OCI-M1 (cell line): Measurements from ENCODE around the gene E2F7.
A peak's percentile ranks its signal among the peaks of the same experiment; 100 is the strongest.

Source experiments
- DNase-seq: peaks from one replicate; lab custom pipeline; 2025; lab: John Stamatoyannopoulos, UW

Gene E2F7

GRCh38 chr12:77062846-77063461 is 2.4 kb downstream of the E2F7 start:
- peak; percentile 80 for DNase-seq

GRCh38 chr12:77062396-77062795 is 3.0 kb downstream of the E2F7 start:
- no peak for DNase-seq

GRCh38 chr12:77060883-77061240 is 4.5 kb downstream of the E2F7 start:
- no peak for DNase-seq

GRCh38 chr12:77060136-77060882 is 5.1 kb downstream of the E2F7 start:
- peak; percentile 54 for DNase-seq

- no peak for DNase-seq
These were observed 6.6 kb downstream of the E2F7 start for GRCh38 chr12:77058740-77059139.

GRCh38 chr12:77054851-77055250 is 10.5 kb downstream of the E2F7 start:
- DNase-seq = no peak

GRCh38 chr12:77053259-77053658 is 12.1 kb downstream of the E2F7 start:
- DNase-seq = no peak

- peak; percentile 78 for DNase-seq
These were observed 15.5 kb downstream of the E2F7 start for GRCh38 chr12:77049767-77050353.

- no peak for DNase-seq
These were observed 17.8 kb downstream of the E2F7 start for GRCh38 chr12:77047341-77048109.

GRCh38 chr12:77046468-77046867 is 18.9 kb downstream of the E2F7 start:
- DNase-seq = no peak

- DNase-seq = no peak
These were observed 20.2 kb downstream of the E2F7 start for GRCh38 chr12:77045183-77045582.

GRCh38 chr12:77044721-77045120 is 20.6 kb downstream of the E2F7 start:
- no peak for DNase-seq

GRCh38 chr12:77042833-77043232 is 22.5 kb downstream of the E2F7 start:
- DNase-seq = no peak

GRCh38 chr12:77040231-77040630 is 25.1 kb downstream of the E2F7 start:
- no peak for DNase-seq

- DNase-seq = no peak
These were observed 30.1 kb downstream of the E2F7 start for GRCh38 chr12:77035226-77035625.

- DNase-seq = no peak
These were observed 31.5 kb downstream of the E2F7 start for GRCh38 chr12:77033658-77034536.

GRCh38 chr12:77032406-77032805 is 33.0 kb downstream of the E2F7 start:
- no peak for DNase-seq

- DNase-seq = no peak
These were observed 33.6 kb downstream of the E2F7 start for GRCh38 chr12:77031745-77032144.

GRCh38 chr12:77025782-77026314 is 39.5 kb downstream of the E2F7 start:
- no peak for DNase-seq

GRCh38 chr12:77023501-77023900 is 41.9 kb downstream of the E2F7 start:
- no peak for DNase-seq

- no peak for DNase-seq
These were observed 45.4 kb downstream of the E2F7 start for GRCh38 chr12:77019920-77020319.
